Epidermal melanocyte (primary cell): Measurements from ENCODE around the gene HES5.
"Not testable (repeated sequence)": the region's sequence is repeated elsewhere in the genome, so short reads cannot be mapped to it uniquely, and the experiment has no call there.

Source experiments
- DNase-seq: peaks from one replicate; pipeline ENCODE4 v3.0.0; 2011; ENCODE audit warnings: low spot score; ENCODE audit not compliant: insufficient read length

The HES5 gene

GRCh38 chr1:2529784-2530512, at the start of gene HES5:
Gene HES5 (minus strand): TSS chr1:2530263. CDS start chr1:2530164, 99 bp downstream.
- DNase-seq = no peak

- no peak for DNase-seq
Measured at GRCh38 chr1:2578758-2579118, 48.7 kb upstream of the HES5 start.

GRCh38 chr1:2577565-2578075, 47.6 kb upstream of the HES5 start:
- DNase-seq = not testable (repeated sequence)

GRCh38 chr1:2575801-2576663, 46.0 kb upstream of the HES5 start:
- DNase-seq = no peak

GRCh38 chr1:2574350-2574749, 44.3 kb upstream of the HES5 start:
- no peak for DNase-seq

GRCh38 chr1:2573250-2573920, 43.3 kb upstream of the HES5 start:
- DNase-seq = no peak

- no peak for DNase-seq
Measured at GRCh38 chr1:2571348-2571747, 41.3 kb upstream of the HES5 start.

- no peak for DNase-seq
Measured at GRCh38 chr1:2570332-2570731, 40.3 kb upstream of the HES5 start.

GRCh38 chr1:2569703-2570102, 39.6 kb upstream of the HES5 start:
- DNase-seq = not testable (repeated sequence)

- no peak for DNase-seq
Measured at GRCh38 chr1:2569060-2569459, 39.0 kb upstream of the HES5 start.

GRCh38 chr1:2568187-2568816, 38.2 kb upstream of the HES5 start:
- DNase-seq = not testable (repeated sequence)

GRCh38 chr1:2567083-2567679, 37.1 kb upstream of the HES5 start:
- DNase-seq = no peak

GRCh38 chr1:2566101-2567045, 36.3 kb upstream of the HES5 start:
- DNase-seq = no peak

- DNase-seq = no peak
Measured at GRCh38 chr1:2564815-2565374, 34.8 kb upstream of the HES5 start.

GRCh38 chr1:2564006-2564814, 34.1 kb upstream of the HES5 start:
- no peak for DNase-seq

GRCh38 chr1:2563205-2563604, 33.1 kb upstream of the HES5 start:
- DNase-seq = no peak

- DNase-seq = no peak
Measured at GRCh38 chr1:2561898-2562895, 32.1 kb upstream of the HES5 start.
